Liver (tissue), 9 donors: Measurements from ENCODE around the gene MEI4. TPM values are rescaled to one million over a fixed set of nuclear protein-coding genes. Genes with fewer than 3 reads are reported as not detected.

ENCODE experiments used
- DNase-seq: peaks from one replicate; pipeline ENCODE4 v3.0.0-alpha.2; 2017; ENCODE audit warnings: low spot score
- H3K27ac ChIP-seq, 2 donors: one replicate each; pipeline ENCODE4 v1.7.0; 2013; ENCODE audit warnings: inconsistent platforms in 2 of 2, low read length in 2 of 2, control low read depth in 1 of 2, low read depth in 1 of 2, mild to moderate bottlenecking in 1 of 2
- H3K27me3 ChIP-seq, 4 donors: one replicate each; pipeline versions ENCODE4 v1.6.1 to v1.7.0; 2013; ENCODE audit warnings: low read length in 3 of 4, inconsistent platforms in 1 of 4, mild to moderate bottlenecking in 1 of 4, moderate library complexity in 1 of 4; ENCODE audit not compliant: control insufficient read depth in 4 of 4, insufficient read depth in 4 of 4
- H3K36me3 ChIP-seq, 4 donors: one replicate each; pipeline versions ENCODE4 v1.6.1 to v1.7.0; 2013; ENCODE audit warnings: low read length in 3 of 4, mild to moderate bottlenecking in 3 of 4, low read depth in 1 of 4, moderate library complexity in 1 of 4; ENCODE audit not compliant: control insufficient read depth in 4 of 4, insufficient read depth in 3 of 4
- H3K4me1 ChIP-seq, 4 donors: one replicate each; pipeline versions ENCODE4 v1.6.1 to v1.7.0; 2013; ENCODE audit warnings: low read length in 3 of 4, mild to moderate bottlenecking in 3 of 4, moderate library complexity in 1 of 4; ENCODE audit not compliant: control insufficient read depth in 4 of 4, insufficient read depth in 4 of 4
- H3K4me3 ChIP-seq, 3 donors: one replicate each; pipeline versions ENCODE4 v1.6.1 to v1.7.0; 2013; ENCODE audit warnings: low read length in 3 of 3, control low read depth in 1 of 3, low read depth in 1 of 3, mild to moderate bottlenecking in 1 of 3
- H3K9ac ChIP-seq, 2 donors: one replicate each; pipeline ENCODE4 v1.7.0; 2013; ENCODE audit warnings: low read length in 2 of 2, mild to moderate bottlenecking in 2 of 2, moderate library complexity in 2 of 2, control low read depth in 1 of 2, low read depth in 1 of 2
- H3K9me3 ChIP-seq, 4 donors: one replicate each; pipeline versions ENCODE4 v1.6.1 to v1.7.0; 2013; ENCODE audit warnings: low read length in 3 of 4; ENCODE audit not compliant: control insufficient read depth in 4 of 4
- ATF3 ChIP-seq: IDR thresholded peaks from 2 replicates; pipeline ENCODE4 v1.6.1; 2016; ENCODE audit warnings: antibody characterized with exemption
- EGR1 ChIP-seq, 2 donors: IDR thresholded peaks; 2 replicates each; pipeline ENCODE4 v1.6.1; 2016 to 2018; ENCODE audit warnings: antibody characterized with exemption in 2 of 2, low read depth in 2 of 2
- FOXA2 ChIP-seq: IDR thresholded peaks from 2 replicates; pipeline ENCODE4 v1.6.1; 2016; ENCODE audit warnings: antibody characterized with exemption
- MAX ChIP-seq: IDR thresholded peaks from 2 replicates; pipeline ENCODE4 v1.6.1; 2016; ENCODE audit warnings: antibody characterized with exemption
- REST ChIP-seq: IDR thresholded peaks from 2 replicates; pipeline ENCODE4 v1.6.1; 2016; ENCODE audit warnings: antibody characterized with exemption, mild to moderate bottlenecking
- RXRA ChIP-seq, 2 donors: IDR thresholded peaks; 2 replicates each; pipeline ENCODE4 v1.6.1; 2017 to 2018; ENCODE audit warnings: antibody characterized with exemption in 2 of 2, mild to moderate bottlenecking in 1 of 2
- SP1 ChIP-seq: IDR thresholded peaks from 2 replicates; pipeline ENCODE4 v1.6.1; 2018; ENCODE audit warnings: antibody characterized with exemption, mild to moderate bottlenecking
- TAF1 ChIP-seq: conservative IDR thresholded peaks from 2 replicates; pipeline ENCODE4 v1.6.1; 2016; ENCODE audit warnings: antibody characterized with exemption, mild to moderate bottlenecking
- YY1 ChIP-seq: IDR thresholded peaks from 2 replicates; pipeline ENCODE4 v1.6.1; 2016; ENCODE audit warnings: antibody characterized with exemption, mild to moderate bottlenecking
- WGBS: extraction: QIAGEN DNeasy Blood & Tissue Kit; methylation state at CpG from one replicate; pipeline ENCODE4 v1.1.7; 2013; 5-methylcytosine and 5-hydroxymethylcytosine counted together
- polyA plus RNA-seq, 2 donors: library from polyadenylated mRNA; stranded (reverse) in 1 of 2; unstranded in 1 of 2; fragments of 200-250 nt in 1 of 2; fragments of >200 nt in 1 of 2; fragmentation: Nextera tagmentation in 1 of 2; extraction: Ambion mirVana in 1 of 2; gene quantifications; one replicate each; pipeline versions ENCODE4 v1.2.1 to v1.2.3, GENCODE V29; 2013 to 2015
- total RNA-seq, 2 donors: library from RNA; depleted of rRNA; stranded (reverse); fragments of >200 nt; gene quantifications; one replicate each; pipeline ENCODE4 v1.2.3, GENCODE V29; 2014
- TF ChIP-seq, protein P1 (sequence below): IDR thresholded peaks from 2 replicates; pipeline ENCODE4 v1.6.1; 2016; ENCODE audit warnings: antibody characterized with exemption
- TF ChIP-seq, protein P2 (sequence below): fragments of 150-350 bp; IDR thresholded peaks from 2 replicates; pipeline ENCODE4 v1.5.1; 2017; ENCODE audit warnings: improper control_type of control experiment, low read depth, low read length; ENCODE audit not compliant: missing input control
- donor health status: healthy.
- donor health status: healthy.
- donor health status: healthy.
- donor health status: healthy.
- donor health status: healthy.

The MEI4 gene
- total and polyA plus RNA-seq, 4 donors = 0.36 to 0.84 (median 0.42) TPM

DNA sequence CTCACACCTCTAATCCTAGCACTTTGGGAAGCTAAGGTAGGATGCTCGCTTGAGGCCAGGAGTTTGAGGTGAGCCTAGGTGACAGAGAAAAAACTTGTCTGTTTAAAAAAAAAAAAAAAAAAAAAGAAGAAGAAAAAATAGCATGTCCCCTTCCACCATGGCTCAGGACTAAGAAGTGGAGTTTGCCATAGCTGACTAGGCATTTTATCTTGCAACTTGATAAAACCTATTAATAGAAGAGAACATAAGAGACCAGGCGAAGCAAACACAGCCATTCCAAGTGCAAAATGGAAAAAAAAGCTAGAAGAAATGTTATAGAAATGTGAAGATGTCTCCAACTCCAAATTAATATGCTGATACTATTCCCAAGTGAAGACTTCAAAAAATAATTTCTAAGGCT is 277.5 kb downstream of the MEI4 start:
- Histone ChIP-seq H3K4me3 (no peak overlapping the region), H3K4me1 (peaks cover 0 to 4% (median 4%) of the 10 kb centered on the region in 4 donors), H3K9me3 (no peaks in the 10 kb centered on the region), H3K36me3 (no peaks in the 10 kb centered on the region), H3K9ac (no peak overlapping the region), H3K27ac (no peak overlapping the region), H3K27me3 (no peaks in the 10 kb centered on the region)
- WGBS = 93% methylated on average over 2 of the region's 2 CpGs
- no peak for TF ChIP-seq EGR1 (IDR thresholded peaks at IDR 0.05; ENCODE audit: low read depth in 2 of 2)
- no peak for TF ChIP-seq YY1
- no peak for TF ChIP-seq RXRA (IDR thresholded peaks at IDR 0.05)
- TF ChIP-seq, protein P1, sequence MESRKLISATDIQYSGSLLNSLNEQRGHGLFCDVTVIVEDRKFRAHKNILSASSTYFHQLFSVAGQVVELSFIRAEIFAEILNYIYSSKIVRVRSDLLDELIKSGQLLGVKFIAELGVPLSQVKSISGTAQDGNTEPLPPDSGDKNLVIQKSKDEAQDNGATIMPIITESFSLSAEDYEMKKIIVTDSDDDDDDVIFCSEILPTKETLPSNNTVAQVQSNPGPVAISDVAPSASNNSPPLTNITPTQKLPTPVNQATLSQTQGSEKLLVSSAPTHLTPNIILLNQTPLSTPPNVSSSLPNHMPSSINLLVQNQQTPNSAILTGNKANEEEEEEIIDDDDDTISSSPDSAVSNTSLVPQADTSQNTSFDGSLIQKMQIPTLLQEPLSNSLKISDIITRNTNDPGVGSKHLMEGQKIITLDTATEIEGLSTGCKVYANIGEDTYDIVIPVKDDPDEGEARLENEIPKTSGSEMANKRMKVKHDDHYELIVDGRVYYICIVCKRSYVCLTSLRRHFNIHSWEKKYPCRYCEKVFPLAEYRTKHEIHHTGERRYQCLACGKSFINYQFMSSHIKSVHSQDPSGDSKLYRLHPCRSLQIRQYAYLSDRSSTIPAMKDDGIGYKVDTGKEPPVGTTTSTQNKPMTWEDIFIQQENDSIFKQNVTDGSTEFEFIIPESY = no peak
- TF ChIP-seq FOXA2 = no peak
- TF ChIP-seq, protein P2, sequence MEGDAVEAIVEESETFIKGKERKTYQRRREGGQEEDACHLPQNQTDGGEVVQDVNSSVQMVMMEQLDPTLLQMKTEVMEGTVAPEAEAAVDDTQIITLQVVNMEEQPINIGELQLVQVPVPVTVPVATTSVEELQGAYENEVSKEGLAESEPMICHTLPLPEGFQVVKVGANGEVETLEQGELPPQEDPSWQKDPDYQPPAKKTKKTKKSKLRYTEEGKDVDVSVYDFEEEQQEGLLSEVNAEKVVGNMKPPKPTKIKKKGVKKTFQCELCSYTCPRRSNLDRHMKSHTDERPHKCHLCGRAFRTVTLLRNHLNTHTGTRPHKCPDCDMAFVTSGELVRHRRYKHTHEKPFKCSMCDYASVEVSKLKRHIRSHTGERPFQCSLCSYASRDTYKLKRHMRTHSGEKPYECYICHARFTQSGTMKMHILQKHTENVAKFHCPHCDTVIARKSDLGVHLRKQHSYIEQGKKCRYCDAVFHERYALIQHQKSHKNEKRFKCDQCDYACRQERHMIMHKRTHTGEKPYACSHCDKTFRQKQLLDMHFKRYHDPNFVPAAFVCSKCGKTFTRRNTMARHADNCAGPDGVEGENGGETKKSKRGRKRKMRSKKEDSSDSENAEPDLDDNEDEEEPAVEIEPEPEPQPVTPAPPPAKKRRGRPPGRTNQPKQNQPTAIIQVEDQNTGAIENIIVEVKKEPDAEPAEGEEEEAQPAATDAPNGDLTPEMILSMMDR = no peak
- TF ChIP-seq ATF3 = no peak
- DNase-seq = no peak

- Histone ChIP-seq H3K4me3 (no peak overlapping the region), H3K27ac (no peak overlapping the region), H3K4me1 (peaks cover 0 to 4% (median 4%) of the 10 kb centered on the region in 4 donors), H3K9ac (no peak overlapping the region), H3K9me3 (no peaks in the 10 kb centered on the region), H3K36me3 (no peaks in the 10 kb centered on the region), H3K27me3 (no peaks in the 10 kb centered on the region)
- TF ChIP-seq EGR1 (IDR thresholded peaks at IDR 0.05; ENCODE audit: low read depth in 2 of 2) = no peak
- TF ChIP-seq REST = no peak
- TF ChIP-seq MAX = no peak
- no peak for TF ChIP-seq SP1
- no peak for TF ChIP-seq TAF1
- no peak for DNase-seq
Measured at GRCh38 chr6:77930952-77931351, 278.1 kb downstream of the MEI4 start.
